Measurements from ENCODE around the gene SLC35F6.

DNA sequence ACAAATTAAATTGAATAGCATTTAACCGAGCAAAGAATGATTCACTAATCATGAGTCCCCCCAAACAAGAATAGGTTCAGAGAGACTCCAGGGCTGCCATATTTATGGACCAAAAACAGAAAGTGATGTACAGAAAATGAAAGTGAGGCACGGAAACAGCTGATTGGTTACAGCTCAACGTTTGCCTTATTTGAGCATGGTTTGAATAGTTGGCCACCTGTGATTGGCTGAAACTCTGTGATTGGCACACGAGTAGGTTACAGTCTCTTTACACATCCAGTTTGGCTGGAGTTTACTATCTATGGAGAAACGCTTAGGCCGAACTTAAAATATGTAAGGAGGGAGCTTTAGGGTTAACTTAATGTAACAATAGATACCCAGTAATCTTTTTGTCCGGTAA is 56.8 kb downstream of the SLC35F6 start:
- no peak for TF ChIP-seq POLR2A (IDR thresholded peaks at IDR 0.05)
- TF ChIP-seq, protein P1, sequence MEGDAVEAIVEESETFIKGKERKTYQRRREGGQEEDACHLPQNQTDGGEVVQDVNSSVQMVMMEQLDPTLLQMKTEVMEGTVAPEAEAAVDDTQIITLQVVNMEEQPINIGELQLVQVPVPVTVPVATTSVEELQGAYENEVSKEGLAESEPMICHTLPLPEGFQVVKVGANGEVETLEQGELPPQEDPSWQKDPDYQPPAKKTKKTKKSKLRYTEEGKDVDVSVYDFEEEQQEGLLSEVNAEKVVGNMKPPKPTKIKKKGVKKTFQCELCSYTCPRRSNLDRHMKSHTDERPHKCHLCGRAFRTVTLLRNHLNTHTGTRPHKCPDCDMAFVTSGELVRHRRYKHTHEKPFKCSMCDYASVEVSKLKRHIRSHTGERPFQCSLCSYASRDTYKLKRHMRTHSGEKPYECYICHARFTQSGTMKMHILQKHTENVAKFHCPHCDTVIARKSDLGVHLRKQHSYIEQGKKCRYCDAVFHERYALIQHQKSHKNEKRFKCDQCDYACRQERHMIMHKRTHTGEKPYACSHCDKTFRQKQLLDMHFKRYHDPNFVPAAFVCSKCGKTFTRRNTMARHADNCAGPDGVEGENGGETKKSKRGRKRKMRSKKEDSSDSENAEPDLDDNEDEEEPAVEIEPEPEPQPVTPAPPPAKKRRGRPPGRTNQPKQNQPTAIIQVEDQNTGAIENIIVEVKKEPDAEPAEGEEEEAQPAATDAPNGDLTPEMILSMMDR (IDR thresholded peaks at IDR 0.05): no peak
